HG03457 (cell line): ENCODE data around the gene SLC35D2.
"Not testable (repeated sequence)": the region's sequence is repeated elsewhere in the genome, so short reads cannot be mapped to it uniquely, and the experiment has no call there.

ENCODE experiments used
- ATAC-seq: cut with Tn5 transposase; IDR thresholded peaks from one replicate; pipeline ENCODE4 v1.9.1; 2021; ENCODE audit warnings: moderate number of reproducible peaks; ENCODE audit not compliant: unreplicated experiment

The SLC35D2 gene

DNA sequence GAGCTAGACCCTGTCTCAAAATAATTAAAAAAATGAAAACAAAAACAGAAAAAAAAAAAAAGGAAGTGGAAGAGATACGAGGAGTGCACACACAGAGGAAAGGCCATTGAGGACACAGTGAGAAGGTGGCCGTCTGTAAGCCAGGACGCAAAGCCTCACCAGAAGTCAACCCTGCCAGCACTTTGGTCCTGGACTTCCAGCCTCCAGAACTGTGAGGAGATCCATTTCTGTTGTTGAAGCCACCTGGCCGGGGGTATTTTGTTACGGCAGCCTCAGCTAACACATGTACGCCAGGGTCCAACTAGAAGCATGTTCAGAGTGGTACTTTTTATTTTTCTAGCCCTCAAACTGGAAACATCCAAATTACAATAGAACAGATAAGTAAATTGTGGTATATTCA is 21.8 kb downstream of the SLC35D2 start:
- no peak for ATAC-seq

DNA sequence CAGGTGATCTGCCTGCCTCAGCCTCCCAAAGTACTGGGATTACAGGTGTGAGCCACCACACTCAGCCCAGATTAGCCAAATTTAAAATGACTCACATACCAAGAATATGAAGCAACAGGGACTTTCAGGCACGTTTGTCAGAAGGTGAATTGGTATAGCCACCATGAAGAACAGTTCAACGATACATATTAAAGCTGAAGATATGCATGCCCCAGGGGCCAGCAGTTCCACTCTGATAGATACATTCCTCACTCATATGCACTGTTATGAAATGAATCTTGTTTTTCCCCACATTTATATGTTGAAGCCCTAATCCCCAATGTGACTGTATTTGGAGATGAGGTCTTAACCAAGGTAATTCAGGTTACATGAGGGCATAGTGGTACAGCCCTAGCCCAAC is 22.5 kb downstream of the SLC35D2 start:
- no peak for ATAC-seq

DNA sequence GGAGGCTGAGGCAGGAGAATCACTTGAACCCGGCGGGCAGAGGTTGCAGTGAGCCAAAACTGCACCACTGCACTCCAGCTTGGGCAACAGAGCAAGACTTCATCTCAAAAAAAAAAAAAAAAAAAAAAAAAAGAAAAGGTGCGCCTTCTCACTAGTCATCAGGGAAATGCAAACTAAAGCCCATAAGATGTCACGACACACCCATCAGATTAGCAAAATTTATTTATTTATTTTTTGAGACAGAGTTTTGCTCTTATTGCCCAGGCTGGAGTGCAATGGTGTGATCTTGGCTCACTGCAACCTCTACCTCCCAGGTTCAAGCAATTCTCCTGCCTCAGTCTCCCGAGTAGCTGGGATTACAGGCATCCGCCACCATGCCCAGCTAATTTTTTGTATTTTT is 23.0 kb downstream of the SLC35D2 start:
- not testable (repeated sequence) for ATAC-seq

DNA sequence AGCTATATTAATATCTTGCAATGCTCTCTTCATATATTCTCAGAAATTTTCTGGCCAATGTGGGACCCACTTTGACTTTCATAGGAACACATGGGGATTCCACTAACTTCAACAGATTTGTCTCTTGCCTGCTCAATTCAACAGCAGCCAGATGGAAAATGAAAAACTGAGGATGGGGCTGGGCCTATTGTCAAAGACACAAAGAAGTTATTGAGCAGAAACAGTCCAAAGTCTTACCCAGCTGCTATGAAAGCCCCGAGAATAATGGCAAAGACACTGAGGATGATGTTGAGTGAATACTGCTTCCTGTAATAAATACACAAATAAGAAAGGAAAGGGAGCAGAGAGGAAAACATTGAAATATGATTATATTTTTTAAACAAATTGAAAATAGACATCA is 32.6 kb downstream of the SLC35D2 start:
- no peak for ATAC-seq

DNA sequence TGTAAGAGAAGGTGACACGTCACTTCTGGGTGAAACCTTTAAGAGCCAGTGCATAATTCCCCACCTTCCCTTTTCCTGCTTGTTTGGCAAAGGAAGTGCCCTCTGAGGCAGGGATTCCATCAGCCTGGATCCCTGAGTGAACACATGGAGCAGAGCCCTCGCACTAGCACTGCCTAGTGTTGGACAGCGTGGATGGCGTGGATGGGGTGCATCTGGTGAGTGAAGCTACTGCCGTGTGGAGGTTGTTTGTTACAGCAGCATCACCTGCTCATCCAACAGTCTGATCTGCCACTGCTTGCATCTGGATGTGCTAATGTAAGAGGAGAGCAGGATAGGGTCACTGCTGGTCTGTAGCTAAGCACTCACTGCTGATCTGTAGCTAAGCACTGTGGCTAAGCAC is 35.2 kb downstream of the SLC35D2 start:
- ATAC-seq, result no peak

DNA sequence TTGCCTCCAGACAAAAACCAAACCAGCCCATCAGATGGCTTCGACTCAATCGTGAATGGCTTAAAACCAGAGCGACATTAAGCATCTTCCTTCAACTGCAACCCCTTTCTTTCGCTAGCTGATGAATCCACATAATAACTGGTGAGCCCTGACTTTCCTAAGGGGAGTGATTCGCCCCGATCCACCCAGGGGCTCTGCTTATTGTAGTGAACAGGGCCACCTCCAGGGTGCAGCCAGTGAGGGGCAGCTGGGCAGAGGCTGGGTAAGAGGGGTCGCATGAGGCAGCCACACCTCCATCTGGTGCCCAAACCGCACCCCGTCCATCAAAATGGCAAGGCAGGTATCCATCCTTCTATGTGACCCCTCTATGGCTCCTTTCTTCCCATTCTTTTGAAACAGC is 38.0 kb downstream of the SLC35D2 start:
- no peak for ATAC-seq

DNA sequence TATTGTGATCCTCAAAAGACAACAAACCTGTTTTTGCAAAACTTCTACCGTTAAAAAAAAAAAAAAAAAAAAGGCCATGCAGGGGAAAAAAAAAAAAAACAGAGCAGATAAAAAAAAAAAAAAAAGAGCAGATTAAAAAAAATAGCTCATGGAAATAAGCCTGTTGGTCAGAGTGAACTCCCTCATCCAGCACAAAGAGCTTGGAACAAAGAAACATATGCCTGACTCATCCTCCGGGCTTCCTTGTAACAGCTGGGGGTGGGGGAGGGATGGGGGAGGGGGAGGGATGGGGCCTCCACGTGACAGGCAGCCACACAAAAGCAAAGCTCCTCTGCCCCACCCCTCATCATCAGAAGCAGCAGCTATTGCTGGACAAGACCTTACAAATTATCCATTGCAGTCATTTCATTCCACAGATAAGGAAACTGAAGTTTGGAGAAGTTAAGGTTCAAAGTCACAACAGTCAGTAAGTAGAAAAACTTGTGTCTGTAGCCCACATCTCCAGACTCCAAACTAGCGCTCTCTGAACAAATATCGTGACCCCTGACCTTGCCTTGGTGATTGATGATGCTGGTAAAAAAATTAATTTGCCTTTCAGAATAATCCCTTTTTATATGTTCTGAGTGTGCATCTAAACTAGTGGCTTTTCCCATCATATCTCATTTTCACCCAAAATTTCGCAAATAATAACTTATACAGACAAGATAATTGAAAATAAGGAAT is 38.9 kb downstream of the SLC35D2 start:
- ATAC-seq, result no peak

DNA sequence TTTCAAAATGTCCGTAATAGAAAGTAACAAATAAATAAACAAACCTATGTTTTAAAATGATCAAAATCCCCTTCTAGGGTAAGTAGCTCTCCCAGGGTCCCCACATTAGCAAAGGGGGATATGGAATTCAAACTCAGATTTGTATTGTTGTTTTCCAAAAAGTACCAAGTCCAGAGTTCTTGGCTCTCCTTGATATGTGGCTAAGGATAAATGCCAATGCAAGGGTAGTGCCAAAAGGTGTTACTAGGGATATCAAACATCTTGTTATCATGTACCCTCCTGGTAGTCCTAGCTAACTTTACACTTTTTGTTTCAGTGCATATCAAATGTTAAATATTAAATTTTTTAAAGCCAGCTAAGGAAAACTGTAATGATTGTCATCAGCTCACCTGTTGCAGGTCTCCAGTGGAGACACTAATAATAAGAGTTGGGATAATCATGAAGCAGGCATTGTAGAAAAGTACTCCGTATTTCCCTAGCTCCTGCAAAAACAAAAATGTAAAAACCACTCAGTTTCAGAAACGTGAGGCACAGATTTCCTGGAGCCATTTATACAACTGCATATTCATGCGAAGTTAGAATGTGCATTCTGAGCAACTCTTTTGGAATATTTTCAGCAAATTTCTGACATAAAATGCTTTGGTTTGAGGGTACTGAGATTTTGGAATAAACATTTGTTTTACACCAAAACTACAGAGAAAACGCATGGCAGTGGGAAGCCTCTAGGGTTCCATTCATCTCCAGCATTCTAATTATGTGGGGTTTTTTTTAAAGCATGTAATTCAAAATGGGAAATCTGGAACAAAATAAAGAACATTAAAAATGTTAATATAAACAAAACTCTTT is 39.8 kb downstream of the SLC35D2 start:
- no peak for ATAC-seq

DNA sequence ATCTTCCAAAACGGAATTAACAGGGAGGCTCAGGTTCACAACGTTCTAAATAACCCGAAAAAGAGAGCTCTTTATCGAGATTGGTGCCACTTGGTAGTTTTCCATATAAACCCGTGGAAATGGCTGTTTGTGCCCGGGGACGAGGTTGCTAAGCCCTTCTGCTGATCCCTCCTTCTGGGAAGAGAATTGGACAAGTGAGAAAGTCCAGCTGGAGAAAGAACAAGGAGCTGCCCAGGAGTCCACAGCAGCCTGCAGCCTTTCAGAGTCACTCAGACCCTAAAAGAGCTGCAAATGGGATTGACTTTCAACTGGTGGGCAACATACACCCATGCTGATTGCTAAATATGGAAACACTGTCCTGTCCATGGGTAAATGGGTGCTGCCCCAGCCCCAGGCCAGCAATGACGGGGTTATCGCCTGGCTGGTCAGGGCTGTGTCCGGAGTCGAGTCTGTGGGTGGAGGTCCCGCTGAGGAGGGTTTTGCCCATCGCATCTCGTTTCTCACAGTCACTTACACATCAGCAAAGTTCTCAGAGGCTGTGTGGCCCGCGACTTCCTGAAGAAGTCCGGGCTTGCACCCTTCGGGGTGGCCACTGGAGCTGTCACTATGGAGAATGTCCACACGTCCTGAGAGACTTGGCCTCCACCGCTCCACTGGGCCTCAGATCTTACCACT is 40.8 kb downstream of the SLC35D2 start:
- ATAC-seq, result no peak

DNA sequence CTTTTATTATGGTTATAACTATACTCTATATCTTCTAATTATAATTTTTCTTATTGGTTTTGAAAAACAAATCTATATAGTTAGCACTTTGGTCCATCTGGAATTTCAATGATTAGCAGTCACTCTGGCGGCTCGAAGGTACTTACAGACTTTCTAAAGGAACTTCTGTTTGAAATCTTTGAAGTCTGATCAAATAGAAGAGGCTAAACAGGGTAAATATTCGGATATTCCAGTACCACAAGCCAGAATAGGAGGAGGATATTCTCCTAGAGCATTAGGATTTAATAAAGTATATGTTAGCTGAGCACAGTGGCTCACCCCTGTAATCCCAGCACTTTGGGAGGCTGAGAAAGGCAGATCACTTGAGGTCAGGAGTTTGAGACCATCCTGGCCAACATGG is 42.8 kb downstream of the SLC35D2 start:
- no peak for ATAC-seq

DNA sequence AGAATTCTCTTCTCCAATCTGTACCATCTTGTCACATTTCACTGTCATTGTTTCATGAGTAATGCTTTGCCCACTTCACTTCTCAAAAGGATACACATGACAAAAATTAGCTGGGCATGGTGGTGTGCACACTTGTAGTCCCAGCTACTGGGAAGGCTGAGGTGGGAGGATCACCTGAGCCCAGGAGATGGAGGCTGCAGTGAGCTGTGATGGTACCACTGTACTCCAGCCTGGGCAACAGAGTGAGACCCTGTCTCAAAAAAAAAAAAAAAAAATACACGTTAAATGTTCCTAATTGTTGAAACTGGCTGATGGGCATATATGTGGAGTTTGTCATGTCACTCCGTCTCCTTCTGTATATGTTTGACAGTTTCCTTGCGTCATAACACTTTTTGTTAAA is 45.2 kb downstream of the SLC35D2 start:
- ATAC-seq, result no peak

DNA sequence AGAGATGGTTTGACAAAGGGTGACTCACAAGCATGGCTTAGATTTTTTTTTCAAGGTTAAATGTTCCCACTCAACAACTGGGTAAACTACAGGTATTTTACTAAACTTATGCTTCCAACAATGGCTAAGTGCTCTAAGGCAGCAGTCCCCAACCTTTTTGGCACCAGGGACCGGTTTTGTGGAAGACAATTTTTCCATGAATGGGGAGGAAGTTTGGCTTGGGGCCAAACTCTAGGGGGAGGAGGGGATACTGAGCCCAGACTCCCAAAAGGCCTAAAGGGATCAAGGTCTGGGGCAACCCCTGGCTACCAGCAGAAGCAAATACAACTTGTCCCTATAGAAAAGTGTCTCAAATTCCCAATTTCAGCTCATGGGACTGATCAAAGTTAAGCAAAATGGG is 49.6 kb downstream of the SLC35D2 start:
- no peak for ATAC-seq

DNA sequence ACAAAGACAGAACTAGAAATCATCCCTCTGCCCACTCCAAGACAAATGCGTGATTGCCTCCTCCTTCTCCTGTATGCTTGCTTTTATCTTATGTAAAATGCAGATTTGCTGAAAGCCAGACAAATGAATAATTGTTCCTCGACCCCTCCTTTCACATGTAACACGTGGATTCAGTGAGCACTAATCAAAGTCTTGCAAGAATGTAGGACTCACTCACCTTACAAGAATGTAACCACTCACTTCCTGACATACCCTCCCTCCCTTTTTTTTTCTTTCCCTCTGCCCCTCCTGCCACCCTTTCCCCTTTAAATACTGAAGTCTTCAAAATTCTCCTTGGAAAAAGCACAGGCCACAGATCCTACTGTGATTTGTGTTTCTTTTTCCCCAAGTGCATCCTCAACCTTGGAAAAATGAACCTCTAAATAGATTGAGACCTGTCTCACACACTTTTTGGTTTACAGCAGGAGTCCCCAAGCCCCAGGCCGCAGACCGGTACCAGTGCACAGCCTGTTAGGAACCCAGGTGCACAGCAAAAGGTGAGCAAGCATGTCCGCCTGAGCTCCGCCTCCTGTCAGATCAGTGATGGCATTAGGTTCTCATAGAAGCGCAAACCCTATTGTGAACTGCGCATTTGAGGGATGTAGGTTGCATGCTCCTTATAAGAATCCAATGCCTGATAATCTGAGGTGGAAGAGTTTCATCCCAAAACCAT is 52.1 kb downstream of the SLC35D2 start:
- no peak for ATAC-seq

DNA sequence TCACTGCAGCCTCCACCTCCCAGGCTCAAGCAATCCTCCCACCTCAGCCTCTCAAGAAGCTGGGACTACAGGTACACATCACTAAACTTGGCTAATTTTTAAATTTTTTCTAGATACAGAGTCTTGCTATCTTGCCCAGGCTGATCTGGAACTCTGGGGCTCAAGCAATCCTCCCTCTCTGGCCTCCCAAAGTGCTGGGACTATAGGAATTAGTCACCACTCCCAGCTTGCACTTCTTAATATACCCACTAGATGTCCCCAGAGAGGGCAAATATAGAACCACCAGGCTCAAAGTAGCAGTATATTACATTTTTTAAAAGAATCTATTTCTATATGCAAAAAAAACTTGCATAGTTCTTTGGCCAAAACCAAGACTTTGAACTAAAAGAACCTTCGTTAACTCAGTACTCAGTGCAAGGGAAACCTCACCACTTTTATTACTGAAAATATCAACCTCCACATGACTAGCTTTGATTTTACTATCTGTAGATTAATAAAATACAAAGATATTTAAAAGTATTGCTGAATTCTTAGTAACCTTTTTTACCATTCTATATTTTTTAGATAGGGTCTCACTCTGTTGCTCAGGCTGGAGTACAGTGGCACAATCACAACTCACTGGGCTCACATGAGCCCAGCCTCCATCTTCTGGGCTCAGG is 55.7 kb downstream of the SLC35D2 start:
- no peak for ATAC-seq

DNA sequence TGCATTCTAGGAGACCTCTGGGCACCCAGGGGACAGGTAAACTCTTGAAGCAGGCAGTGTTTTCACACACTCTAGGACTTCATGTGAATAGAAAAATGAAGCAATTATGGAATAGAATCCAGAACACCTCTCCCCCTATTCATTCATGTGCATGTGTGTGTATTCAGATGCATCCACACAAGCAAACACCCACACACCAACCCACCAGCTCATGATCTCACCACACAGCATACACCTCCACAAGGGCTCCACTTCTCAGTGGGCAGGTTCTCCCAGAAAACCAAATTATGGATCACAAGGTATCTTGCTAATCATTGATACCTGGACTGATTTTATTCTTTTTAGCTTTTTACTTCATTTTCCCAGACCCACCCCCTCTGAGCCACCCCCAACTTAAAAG is 60.3 kb downstream of the SLC35D2 start:
- ATAC-seq, result no peak

DNA sequence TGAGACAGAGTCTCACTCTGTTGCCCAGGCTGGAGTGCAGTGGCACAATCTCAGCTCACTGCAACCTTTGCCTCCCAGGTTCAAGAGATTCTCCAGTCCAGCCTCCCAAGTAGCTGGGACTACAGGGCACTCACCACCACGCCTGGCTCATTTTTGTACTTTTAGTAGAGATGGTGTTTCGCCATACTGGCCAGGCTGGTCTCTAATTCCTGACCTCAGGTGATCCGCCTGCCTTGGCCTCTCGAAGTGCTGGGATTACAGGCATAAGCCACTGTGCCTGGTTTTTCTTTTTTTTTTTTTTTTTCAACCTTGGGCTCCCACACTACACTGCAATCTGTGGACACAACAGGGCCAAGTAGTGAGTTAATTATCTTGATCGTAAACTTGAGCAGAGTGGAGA is 60.8 kb downstream of the SLC35D2 start:
- not testable (repeated sequence) for ATAC-seq

DNA sequence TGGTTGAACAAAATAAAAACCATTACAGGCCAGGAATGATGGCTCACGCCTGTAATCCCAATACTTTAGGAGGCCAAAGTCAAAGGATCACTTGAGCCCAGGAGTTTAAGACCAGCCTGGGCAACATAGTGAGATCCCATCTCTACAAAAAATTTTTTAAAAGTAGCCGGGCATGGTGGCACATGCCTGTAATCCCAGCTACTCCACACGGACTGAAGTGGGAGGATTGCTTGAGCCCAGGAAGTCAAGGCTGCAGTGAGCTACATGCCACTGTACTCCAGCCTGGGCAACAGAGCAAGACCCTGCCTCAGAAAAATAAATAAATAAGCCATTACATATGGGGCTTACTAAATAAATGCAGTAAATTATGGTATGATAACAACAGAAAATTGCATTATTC is 61.3 kb downstream of the SLC35D2 start:
- not testable (repeated sequence) for ATAC-seq

DNA sequence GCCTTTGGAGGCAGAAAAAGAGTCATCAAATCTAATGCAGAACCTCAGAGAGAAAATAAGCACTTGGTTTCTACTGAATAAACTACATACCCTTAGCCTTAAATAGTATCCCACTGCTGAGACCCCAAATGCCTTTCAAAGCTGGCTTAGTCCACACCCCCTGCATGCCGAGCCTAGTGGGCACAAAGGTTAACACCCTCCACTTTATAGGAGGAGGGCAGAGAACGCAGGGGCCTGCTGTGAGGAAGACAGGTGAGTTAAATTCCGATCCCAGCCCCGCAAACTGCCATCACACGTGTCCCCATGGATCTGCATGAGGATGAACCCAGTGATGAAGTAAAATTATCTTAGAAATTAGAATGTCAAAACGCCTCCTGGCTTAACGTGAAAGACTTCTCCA is 62.0 kb downstream of the SLC35D2 start:
- no peak for ATAC-seq

DNA sequence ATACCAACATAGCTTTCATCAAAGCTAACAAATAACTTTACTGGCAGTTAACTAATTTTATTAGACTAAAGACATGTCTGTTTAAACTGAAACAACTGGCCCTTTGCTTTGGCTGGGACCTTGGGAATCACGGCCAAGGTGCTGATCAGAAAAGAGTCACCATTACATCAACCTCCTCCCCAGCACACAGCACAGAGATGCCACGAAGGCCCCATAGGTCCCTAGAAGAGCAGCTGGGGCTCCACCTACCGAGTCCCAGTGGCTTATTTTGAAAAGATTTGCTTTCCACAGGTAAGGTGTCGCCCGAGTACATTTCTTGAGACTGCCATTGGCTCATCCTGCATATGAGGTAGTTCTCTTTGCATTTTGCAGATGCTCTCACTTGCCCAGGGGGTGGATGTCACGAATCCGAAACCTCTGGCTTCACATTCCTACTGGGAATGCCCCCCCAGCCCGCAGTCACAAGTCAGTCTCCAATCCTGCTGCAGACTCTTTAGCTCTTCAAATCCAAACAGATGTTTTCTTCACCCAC is 62.7 kb downstream of the SLC35D2 start:
- ATAC-seq, result no peak

DNA sequence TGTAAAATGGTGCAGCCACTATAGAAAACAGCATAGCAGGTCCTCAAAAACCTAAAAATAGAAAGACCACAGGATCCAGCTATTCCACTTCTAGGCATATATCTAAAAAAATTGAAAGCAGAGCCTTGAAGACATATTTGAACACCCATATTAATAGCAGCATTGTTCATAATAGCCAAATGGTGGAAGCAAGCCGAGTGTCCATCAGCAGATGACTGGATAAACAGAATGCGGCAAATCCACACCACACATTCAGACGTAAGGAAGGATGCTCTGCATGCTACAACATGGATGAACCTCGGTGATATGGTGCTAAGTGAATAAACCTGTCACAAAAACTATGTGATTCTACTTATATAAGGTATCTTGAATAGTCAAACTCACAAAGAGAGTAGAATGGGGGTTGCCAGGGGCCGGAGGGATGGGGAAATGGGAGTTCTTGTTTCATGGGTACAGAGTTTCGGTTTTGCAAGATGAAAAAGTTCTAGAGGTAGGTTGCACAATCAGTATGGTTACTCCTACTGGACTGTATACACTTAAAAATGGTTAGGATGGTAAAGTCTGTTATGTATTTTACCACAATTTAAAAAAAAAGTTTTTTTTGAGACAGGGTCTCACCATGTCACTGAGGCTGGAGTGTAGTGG is 64.5 kb downstream of the SLC35D2 start:
- ATAC-seq, result no peak
